ENCODE results near the gene PARD3B.

DNA sequence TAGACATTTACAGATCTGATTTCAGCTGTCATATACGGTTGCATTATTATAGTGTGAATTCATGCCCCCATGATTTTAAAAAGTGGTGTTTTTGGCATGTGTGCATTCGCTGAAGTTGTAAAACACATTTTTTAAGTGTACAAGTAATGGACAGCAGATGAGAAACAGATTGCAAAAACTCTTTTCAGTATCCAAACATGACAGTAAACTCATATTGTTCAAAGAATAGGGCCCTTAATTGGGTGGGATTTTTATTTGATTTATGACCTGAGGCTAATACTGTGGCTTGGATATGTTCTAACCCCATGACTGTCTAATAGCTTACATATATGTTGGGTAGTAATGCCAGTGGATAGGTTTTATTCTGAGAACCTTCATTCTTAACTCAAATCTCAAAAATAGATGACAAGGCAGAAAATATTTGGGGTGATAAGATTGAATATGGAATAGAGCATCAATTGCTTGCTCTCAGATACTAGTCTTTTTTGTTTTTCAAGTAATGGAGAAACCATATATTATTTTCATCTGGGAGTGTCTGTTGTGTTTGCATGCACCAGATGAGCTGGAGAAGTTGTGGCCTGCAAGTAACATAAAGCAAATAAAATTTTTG, 118.6 kb downstream of the PARD3B start:
- TF ChIP-seq, protein P1, sequence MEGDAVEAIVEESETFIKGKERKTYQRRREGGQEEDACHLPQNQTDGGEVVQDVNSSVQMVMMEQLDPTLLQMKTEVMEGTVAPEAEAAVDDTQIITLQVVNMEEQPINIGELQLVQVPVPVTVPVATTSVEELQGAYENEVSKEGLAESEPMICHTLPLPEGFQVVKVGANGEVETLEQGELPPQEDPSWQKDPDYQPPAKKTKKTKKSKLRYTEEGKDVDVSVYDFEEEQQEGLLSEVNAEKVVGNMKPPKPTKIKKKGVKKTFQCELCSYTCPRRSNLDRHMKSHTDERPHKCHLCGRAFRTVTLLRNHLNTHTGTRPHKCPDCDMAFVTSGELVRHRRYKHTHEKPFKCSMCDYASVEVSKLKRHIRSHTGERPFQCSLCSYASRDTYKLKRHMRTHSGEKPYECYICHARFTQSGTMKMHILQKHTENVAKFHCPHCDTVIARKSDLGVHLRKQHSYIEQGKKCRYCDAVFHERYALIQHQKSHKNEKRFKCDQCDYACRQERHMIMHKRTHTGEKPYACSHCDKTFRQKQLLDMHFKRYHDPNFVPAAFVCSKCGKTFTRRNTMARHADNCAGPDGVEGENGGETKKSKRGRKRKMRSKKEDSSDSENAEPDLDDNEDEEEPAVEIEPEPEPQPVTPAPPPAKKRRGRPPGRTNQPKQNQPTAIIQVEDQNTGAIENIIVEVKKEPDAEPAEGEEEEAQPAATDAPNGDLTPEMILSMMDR (IDR thresholded peaks at IDR 0.05) = no peak
- TF ChIP-seq POLR2A (IDR thresholded peaks at IDR 0.05) = no peak

Measured in sigmoid colon (tissue), 3 donors.